Measurements from ENCODE around the gene PPM1L.

Gene PPM1L

GRCh38 chr3:160810362-160811236, 54.6 kb downstream of the PPM1L start:
- no peak for DNase-seq

- DNase-seq, result no peak
These were observed 55.2 kb downstream of the PPM1L start for GRCh38 chr3:160811237-160811548.

GRCh38 chr3:160812304-160812703, 56.3 kb downstream of the PPM1L start:
- no peak for DNase-seq

- no peak for DNase-seq
These were observed 59.2 kb downstream of the PPM1L start for GRCh38 chr3:160815280-160815679.

- DNase-seq, result no peak
These were observed 64.0 kb downstream of the PPM1L start for GRCh38 chr3:160820022-160820421.

GRCh38 chr3:160820430-160820829, 64.4 kb downstream of the PPM1L start:
- DNase-seq, result no peak

- no peak for DNase-seq
These were observed 66.9 kb downstream of the PPM1L start for GRCh38 chr3:160822936-160823335.

GRCh38 chr3:160825311-160825800, 69.3 kb downstream of the PPM1L start:
- no peak for DNase-seq

GRCh38 chr3:160826408-160826807, 70.4 kb downstream of the PPM1L start:
- DNase-seq, result no peak

GRCh38 chr3:160826991-160827390, 71.0 kb downstream of the PPM1L start:
- no peak for DNase-seq

- no peak for DNase-seq
These were observed 71.5 kb downstream of the PPM1L start for GRCh38 chr3:160827516-160827915.

GRCh38 chr3:160828880-160829279, 72.8 kb downstream of the PPM1L start:
- DNase-seq, result no peak

GRCh38 chr3:160829486-160830009, 73.5 kb downstream of the PPM1L start:
- no peak for DNase-seq

- no peak for DNase-seq
These were observed 74.8 kb downstream of the PPM1L start for GRCh38 chr3:160830796-160831195.

GRCh38 chr3:160831401-160831800, 75.4 kb downstream of the PPM1L start:
- no peak for DNase-seq

- no peak for DNase-seq
These were observed 81.5 kb downstream of the PPM1L start for GRCh38 chr3:160837394-160837980.

- no peak for DNase-seq
These were observed 84.6 kb downstream of the PPM1L start for GRCh38 chr3:160840590-160840989.

- no peak for DNase-seq
These were observed 85.4 kb downstream of the PPM1L start for GRCh38 chr3:160841455-160841854.

- no peak for DNase-seq
These were observed 86.3 kb downstream of the PPM1L start for GRCh38 chr3:160842021-160843005.

GRCh38 chr3:160851629-160852210, 95.7 kb downstream of the PPM1L start:
- no peak for DNase-seq

- DNase-seq, result no peak
These were observed 96.8 kb downstream of the PPM1L start for GRCh38 chr3:160852856-160853255.

GRCh38 chr3:160856450-160856849, 100.4 kb downstream of the PPM1L start:
- DNase-seq, result no peak
